Measurements from ENCODE around the gene SMO.

SMO gene

GRCh38 chr7:129188372-129188891 lies at the start of gene SMO:
Gene SMO, plus strand, starts transcription at chr7:129188633. Its CDS starts 519 bp downstream, at chr7:129189152.
- TF ChIP-seq CTCF (IDR thresholded peaks at IDR 0.05; ENCODE audit: low read depth, low read length) = no peak
- DNase-seq (ENCODE audit: extremely low read depth, low read depth) = no peak

GRCh38 chr7:129143724-129144094 lies 44.7 kb upstream of the SMO start:
- no peak for TF ChIP-seq CTCF (IDR thresholded peaks at IDR 0.05; ENCODE audit: low read depth, low read length)
- DNase-seq (ENCODE audit: extremely low read depth, low read depth) = no peak

- no peak for TF ChIP-seq CTCF (IDR thresholded peaks at IDR 0.05; ENCODE audit: low read depth, low read length)
- DNase-seq (ENCODE audit: extremely low read depth, low read depth) = peak; percentile 5
Observed at GRCh38 chr7:129144095-129144833, 44.2 kb upstream of the SMO start, which contains the start of gene TSPAN33. Gene TSPAN33, plus strand, starts transcription at chr7:129144707. Its CDS starts 274 bp downstream, at chr7:129144981.

GRCh38 chr7:129144834-129145668 lies 43.4 kb upstream of the SMO start:
- TF ChIP-seq CTCF (IDR thresholded peaks at IDR 0.05; ENCODE audit: low read depth, low read length) = peak; percentile 28
- no peak for DNase-seq (ENCODE audit: extremely low read depth, low read depth)

GRCh38 chr7:129146237-129146979 lies 42.0 kb upstream of the SMO start:
- TF ChIP-seq CTCF (IDR thresholded peaks at IDR 0.05; ENCODE audit: low read depth, low read length) = no peak
- DNase-seq (ENCODE audit: extremely low read depth, low read depth) = peak; percentile 12

- no peak for TF ChIP-seq CTCF (IDR thresholded peaks at IDR 0.05; ENCODE audit: low read depth, low read length)
- DNase-seq (ENCODE audit: extremely low read depth, low read depth) = no peak
Observed at GRCh38 chr7:129147731-129148130, 40.7 kb upstream of the SMO start.

Data from AG09319 (cell line).